HEK293 (cell line): ENCODE measurements around the gene ABHD17C.

Experiments used
- EGR2 ChIP-seq: fragments of 450-650 bp; formaldehyde crosslinking; IDR thresholded peaks from 2 replicates; pipeline ENCODE4 v1.5.1; 2016; ENCODE audit warnings: low read depth, missing biosample characterization, missing genetic modification characterization
- FEZF1 ChIP-seq: fragments of 450-650 bp; formaldehyde crosslinking; IDR thresholded peaks from 2 replicates; pipeline ENCODE4 v1.5.1; 2016; ENCODE audit warnings: missing biosample characterization, missing genetic modification characterization
- GFI1B ChIP-seq: fragments of 450-650 bp; formaldehyde crosslinking; IDR thresholded peaks from 2 replicates; pipeline ENCODE4 v1.5.1; 2016; ENCODE audit warnings: missing biosample characterization, missing genetic modification characterization
- GLI4 ChIP-seq: fragments of 450-650 bp; formaldehyde crosslinking; IDR thresholded peaks from 2 replicates; pipeline ENCODE4 v1.5.1; 2016; ENCODE audit warnings: missing biosample characterization, missing genetic modification characterization
- HOXA7 ChIP-seq: sonication (generic); formaldehyde crosslinking; IDR thresholded peaks from 2 replicates; pipeline ENCODE4 v1.8.1; 2022; ENCODE audit warnings: missing genetic modification reagents, borderline replicate concordance
- KLF8 ChIP-seq: fragments of 450-650 bp; formaldehyde crosslinking; IDR thresholded peaks from 2 replicates; pipeline ENCODE4 v1.5.1; 2016; ENCODE audit warnings: missing biosample characterization, missing genetic modification characterization
- KLF9 ChIP-seq: fragments of 450-650 bp; formaldehyde crosslinking; IDR thresholded peaks from 2 replicates; pipeline ENCODE4 v1.5.1; 2016; ENCODE audit warnings: missing biosample characterization, missing genetic modification characterization, low read depth
- PRDM6 ChIP-seq: fragments of 450-650 bp; formaldehyde crosslinking; IDR thresholded peaks from 2 replicates; pipeline ENCODE4 v1.5.1; 2017; ENCODE audit warnings: missing biosample characterization, missing genetic modification characterization
- SCRT1 ChIP-seq: fragments of 450-650 bp; formaldehyde crosslinking; IDR thresholded peaks from 2 replicates; pipeline ENCODE4 v1.5.1; 2016; ENCODE audit warnings: missing biosample characterization, missing genetic modification characterization, borderline replicate concordance
- TRIM28 ChIP-seq: IDR thresholded peaks from 2 replicates; pipeline ENCODE4 v1.6.1; 2011; ENCODE audit warnings: low read length, control low read depth, borderline replicate concordance
- YY1 ChIP-seq: fragments of 450-650 bp; formaldehyde crosslinking; IDR thresholded peaks from 2 replicates; pipeline ENCODE4 v1.5.1; 2018; ENCODE audit warnings: missing biosample characterization, missing genetic modification characterization
- ZBTB1 ChIP-seq: fragments of 450-650 bp; formaldehyde crosslinking; IDR thresholded peaks from 2 replicates; pipeline ENCODE4 v1.5.1; 2016; ENCODE audit warnings: missing biosample characterization, missing genetic modification characterization
- ZBTB17 ChIP-seq: fragments of 450-650 bp; formaldehyde crosslinking; IDR thresholded peaks from 2 replicates; pipeline ENCODE4 v1.5.1; 2016; ENCODE audit warnings: missing biosample characterization, missing genetic modification characterization
- ZFP41 ChIP-seq: fragments of 450-650 bp; formaldehyde crosslinking; IDR thresholded peaks from 2 replicates; pipeline ENCODE4 v1.5.1; 2016; ENCODE audit warnings: missing biosample characterization, missing genetic modification characterization, borderline replicate concordance
- ZIC2 ChIP-seq: fragments of 450-650 bp; formaldehyde crosslinking; IDR thresholded peaks from 2 replicates; pipeline ENCODE4 v1.5.1; 2016; ENCODE audit warnings: missing biosample characterization, missing genetic modification characterization
- ZNF112 ChIP-seq: fragments of 450-650 bp; formaldehyde crosslinking; IDR thresholded peaks from 2 replicates; pipeline ENCODE4 v1.5.0; 2017; ENCODE audit warnings: missing biosample characterization, missing genetic modification characterization
- ZNF114 ChIP-seq: fragments of 450-650 bp; formaldehyde crosslinking; IDR thresholded peaks from 2 replicates; pipeline ENCODE4 v1.5.0; 2017; ENCODE audit warnings: missing biosample characterization, missing genetic modification characterization
- ZNF175 ChIP-seq: fragments of 450-650 bp; formaldehyde crosslinking; IDR thresholded peaks from 2 replicates; pipeline ENCODE4 v1.5.1; 2016; ENCODE audit warnings: missing biosample characterization, missing genetic modification characterization
- ZNF211 ChIP-seq: fragments of 450-650 bp; formaldehyde crosslinking; IDR thresholded peaks from 2 replicates; pipeline ENCODE4 v1.5.1; 2016; ENCODE audit warnings: low read depth, missing biosample characterization, missing genetic modification characterization
- ZNF214 ChIP-seq: fragments of 450-650 bp; formaldehyde crosslinking; IDR thresholded peaks from 2 replicates; pipeline ENCODE4 v1.5.1; 2017; ENCODE audit warnings: missing biosample characterization, mild to moderate bottlenecking, missing genetic modification characterization, borderline replicate concordance
- ZNF324 ChIP-seq: fragments of 450-650 bp; formaldehyde crosslinking; IDR thresholded peaks from 2 replicates; pipeline ENCODE4 v1.5.1; 2016; ENCODE audit warnings: missing biosample characterization, missing genetic modification characterization
- ZNF341 ChIP-seq: fragments of 450-650 bp; formaldehyde crosslinking; IDR thresholded peaks from 2 replicates; pipeline ENCODE4; 2016; ENCODE audit warnings: low read depth, missing biosample characterization, missing genetic modification characterization
- ZNF350 ChIP-seq: fragments of 450-650 bp; formaldehyde crosslinking; IDR thresholded peaks from 2 replicates; pipeline ENCODE4 v1.5.0; 2017; ENCODE audit warnings: missing biosample characterization, mild to moderate bottlenecking, missing genetic modification characterization
- ZNF426 ChIP-seq: fragments of 450-650 bp; formaldehyde crosslinking; IDR thresholded peaks from 2 replicates; pipeline ENCODE4 v1.5.1; 2017; ENCODE audit warnings: missing biosample characterization, missing genetic modification characterization, mild to moderate bottlenecking, inconsistent platforms, moderate library complexity
- ZNF600 ChIP-seq: fragments of 450-650 bp; formaldehyde crosslinking; IDR thresholded peaks from 2 replicates; pipeline ENCODE4 v1.5.1; 2016; ENCODE audit warnings: missing biosample characterization, missing genetic modification characterization
- ZNF610 ChIP-seq: fragments of 450-650 bp; formaldehyde crosslinking; IDR thresholded peaks from 2 replicates; pipeline ENCODE4 v1.5.1; 2016; ENCODE audit warnings: missing biosample characterization, missing genetic modification characterization, borderline replicate concordance
- ZNF654 ChIP-seq: fragments of 450-650 bp; formaldehyde crosslinking; IDR thresholded peaks from 2 replicates; pipeline ENCODE4 v1.5.1; 2016; ENCODE audit warnings: low read depth, missing biosample characterization, missing genetic modification characterization
- ZNF701 ChIP-seq: fragments of 450-650 bp; formaldehyde crosslinking; IDR thresholded peaks from 2 replicates; pipeline ENCODE4 v1.5.1; 2016; ENCODE audit warnings: missing biosample characterization, missing genetic modification characterization
- ZNF747 ChIP-seq: fragments of 450-650 bp; formaldehyde crosslinking; IDR thresholded peaks from 2 replicates; pipeline ENCODE4 v1.5.1; 2016; ENCODE audit warnings: missing biosample characterization, missing genetic modification characterization
- ZNF837 ChIP-seq: fragments of 450-650 bp; formaldehyde crosslinking; IDR thresholded peaks from 2 replicates; pipeline ENCODE4 v1.5.1; 2016; ENCODE audit warnings: missing biosample characterization, missing genetic modification characterization
- ZSCAN30 ChIP-seq: fragments of 450-650 bp; IDR thresholded peaks from 2 replicates; pipeline ENCODE4 v1.5.1; 2018; ENCODE audit warnings: missing biosample characterization, mild to moderate bottlenecking, missing genetic modification characterization, moderate library complexity
- ZXDB ChIP-seq: fragments of 450-650 bp; formaldehyde crosslinking; IDR thresholded peaks from 2 replicates; pipeline ENCODE4 v1.5.1; 2016; ENCODE audit warnings: missing biosample characterization, missing genetic modification characterization
- TF ChIP-seq, protein P1 (sequence below): fragments of 450-650 bp; formaldehyde crosslinking; IDR thresholded peaks from 2 replicates; pipeline ENCODE4 v1.5.1; 2016; ENCODE audit warnings: missing biosample characterization, missing genetic modification characterization, low read depth
- TF ChIP-seq, protein P2 (sequence below): fragments of 450-650 bp; formaldehyde crosslinking; IDR thresholded peaks from 2 replicates; pipeline ENCODE4; 2016; ENCODE audit warnings: missing biosample characterization, missing genetic modification characterization
- TF ChIP-seq, protein P3 (sequence below): fragments of 450-650 bp; formaldehyde crosslinking; IDR thresholded peaks from 2 replicates; pipeline ENCODE4 v1.5.0; 2017; ENCODE audit warnings: missing biosample characterization, missing genetic modification characterization, borderline replicate concordance

Gene ABHD17C

DNA sequence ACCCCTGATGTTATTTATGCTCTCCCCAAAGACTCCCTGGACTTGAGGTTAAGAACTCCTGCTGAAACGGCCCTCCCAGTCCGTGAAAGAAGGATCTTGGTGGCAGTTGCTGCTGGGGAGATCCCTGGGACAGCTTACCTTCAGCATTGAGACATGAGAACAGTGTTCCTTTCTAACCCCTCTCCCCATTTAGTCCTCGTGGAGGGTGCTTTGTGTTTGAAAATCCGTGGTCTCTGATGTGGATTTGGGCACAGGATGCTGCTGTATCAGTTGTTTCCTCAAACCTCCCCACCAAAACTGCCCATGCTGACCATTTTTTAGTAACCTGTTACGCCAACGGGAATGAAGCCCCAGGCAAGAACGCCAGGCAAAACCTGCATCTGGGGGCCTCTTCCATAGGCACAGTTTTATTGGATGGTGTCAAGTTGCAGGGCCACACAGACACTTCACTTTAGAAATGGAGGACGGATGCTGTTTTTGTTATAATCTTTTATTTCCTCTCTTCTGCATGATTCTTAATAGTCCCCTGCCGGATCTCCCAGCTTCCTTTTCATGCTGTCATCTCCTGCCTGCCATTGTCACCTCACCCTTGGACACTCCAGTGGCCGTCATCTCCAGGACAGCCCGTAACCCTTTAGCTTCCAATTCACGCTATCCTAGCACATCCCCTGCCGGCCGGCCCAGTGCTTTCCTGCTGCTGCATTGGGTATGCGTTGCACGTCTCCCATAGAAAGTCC is 52.4 kb downstream of the ABHD17C start (continued):
- TF ChIP-seq, protein P1, sequence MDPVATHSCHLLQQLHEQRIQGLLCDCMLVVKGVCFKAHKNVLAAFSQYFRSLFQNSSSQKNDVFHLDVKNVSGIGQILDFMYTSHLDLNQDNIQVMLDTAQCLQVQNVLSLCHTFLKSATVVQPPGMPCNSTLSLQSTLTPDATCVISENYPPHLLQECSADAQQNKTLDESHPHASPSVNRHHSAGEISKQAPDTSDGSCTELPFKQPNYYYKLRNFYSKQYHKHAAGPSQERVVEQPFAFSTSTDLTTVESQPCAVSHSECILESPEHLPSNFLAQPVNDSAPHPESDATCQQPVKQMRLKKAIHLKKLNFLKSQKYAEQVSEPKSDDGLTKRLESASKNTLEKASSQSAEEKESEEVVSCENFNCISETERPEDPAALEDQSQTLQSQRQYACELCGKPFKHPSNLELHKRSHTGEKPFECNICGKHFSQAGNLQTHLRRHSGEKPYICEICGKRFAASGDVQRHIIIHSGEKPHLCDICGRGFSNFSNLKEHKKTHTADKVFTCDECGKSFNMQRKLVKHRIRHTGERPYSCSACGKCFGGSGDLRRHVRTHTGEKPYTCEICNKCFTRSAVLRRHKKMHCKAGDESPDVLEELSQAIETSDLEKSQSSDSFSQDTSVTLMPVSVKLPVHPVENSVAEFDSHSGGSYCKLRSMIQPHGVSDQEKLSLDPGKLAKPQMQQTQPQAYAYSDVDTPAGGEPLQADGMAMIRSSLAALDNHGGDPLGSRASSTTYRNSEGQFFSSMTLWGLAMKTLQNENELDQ (tag by site-specific recombination) = no peak
- TF ChIP-seq ZNF350 (tag by site-specific recombination) = no peak
- TF ChIP-seq EGR2 (tag by site-specific recombination) = no peak
- 0 out of 2 replicates have a peak, but pooled peaks have one; percentile 48 for TF ChIP-seq ZBTB17
- peak; percentile 37; the same call in 1 of the 2 replicates for TF ChIP-seq ZXDB
- no peak for TF ChIP-seq ZNF654 (tag by site-specific recombination)
- TF ChIP-seq ZNF211 (tag by site-specific recombination) = no peak
- TF ChIP-seq, protein P2, sequence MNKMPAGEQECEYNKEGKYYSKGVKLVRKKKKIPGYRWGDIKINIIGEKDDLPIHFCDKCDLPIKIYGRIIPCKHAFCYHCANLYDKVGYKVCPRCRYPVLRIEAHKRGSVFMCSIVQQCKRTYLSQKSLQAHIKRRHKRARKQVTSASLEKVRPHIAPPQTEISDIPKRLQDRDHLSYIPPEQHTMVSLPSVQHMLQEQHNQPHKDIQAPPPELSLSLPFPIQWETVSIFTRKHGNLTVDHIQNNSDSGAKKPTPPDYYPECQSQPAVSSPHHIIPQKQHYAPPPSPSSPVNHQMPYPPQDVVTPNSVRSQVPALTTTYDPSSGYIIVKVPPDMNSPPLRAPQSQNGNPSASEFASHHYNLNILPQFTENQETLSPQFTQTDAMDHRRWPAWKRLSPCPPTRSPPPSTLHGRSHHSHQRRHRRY = no peak
- TF ChIP-seq ZNF324 (tag by site-specific recombination) = no peak
- peak; percentile 93 for TF ChIP-seq ZNF341 (tag by site-specific recombination)
- no peak for TF ChIP-seq ZNF114 (tag by site-specific recombination)
- TF ChIP-seq, protein P3, sequence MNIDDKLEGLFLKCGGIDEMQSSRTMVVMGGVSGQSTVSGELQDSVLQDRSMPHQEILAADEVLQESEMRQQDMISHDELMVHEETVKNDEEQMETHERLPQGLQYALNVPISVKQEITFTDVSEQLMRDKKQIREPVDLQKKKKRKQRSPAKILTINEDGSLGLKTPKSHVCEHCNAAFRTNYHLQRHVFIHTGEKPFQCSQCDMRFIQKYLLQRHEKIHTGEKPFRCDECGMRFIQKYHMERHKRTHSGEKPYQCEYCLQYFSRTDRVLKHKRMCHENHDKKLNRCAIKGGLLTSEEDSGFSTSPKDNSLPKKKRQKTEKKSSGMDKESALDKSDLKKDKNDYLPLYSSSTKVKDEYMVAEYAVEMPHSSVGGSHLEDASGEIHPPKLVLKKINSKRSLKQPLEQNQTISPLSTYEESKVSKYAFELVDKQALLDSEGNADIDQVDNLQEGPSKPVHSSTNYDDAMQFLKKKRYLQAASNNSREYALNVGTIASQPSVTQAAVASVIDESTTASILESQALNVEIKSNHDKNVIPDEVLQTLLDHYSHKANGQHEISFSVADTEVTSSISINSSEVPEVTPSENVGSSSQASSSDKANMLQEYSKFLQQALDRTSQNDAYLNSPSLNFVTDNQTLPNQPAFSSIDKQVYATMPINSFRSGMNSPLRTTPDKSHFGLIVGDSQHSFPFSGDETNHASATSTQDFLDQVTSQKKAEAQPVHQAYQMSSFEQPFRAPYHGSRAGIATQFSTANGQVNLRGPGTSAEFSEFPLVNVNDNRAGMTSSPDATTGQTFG = no peak
- TF ChIP-seq FEZF1 (tag by site-specific recombination) = peak; percentile 75
- TF ChIP-seq ZNF112 = no peak
- TF ChIP-seq ZNF175 = no peak
- no peak for TF ChIP-seq ZNF214 (tag by site-specific recombination)
- TF ChIP-seq ZFP41 = no peak
- peak; percentile 77 for TF ChIP-seq TRIM28
- TF ChIP-seq ZNF600 = peak; percentile 75
- no peak for TF ChIP-seq KLF8 (tag by site-specific recombination)
- TF ChIP-seq HOXA7 = no peak
- no peak for TF ChIP-seq ZNF701
- TF ChIP-seq YY1 (tag by site-specific recombination) = peak; percentile 40; the same call in 1 of the 2 replicates
- TF ChIP-seq ZIC2 = peak; percentile 64
- TF ChIP-seq PRDM6 (tag by site-specific recombination) = no peak
- TF ChIP-seq GFI1B (tag by site-specific recombination) = no peak
- TF ChIP-seq ZSCAN30 (tag by site-specific recombination) = no peak
- TF ChIP-seq GLI4 (tag by site-specific recombination) = no peak
- TF ChIP-seq ZNF426 (tag by site-specific recombination) = no peak
- no peak for TF ChIP-seq KLF9
- no peak for TF ChIP-seq ZNF610 (tag by site-specific recombination)
- no peak for TF ChIP-seq ZNF837 (tag by site-specific recombination)
- no peak for TF ChIP-seq ZNF747 (tag by site-specific recombination)
- no peak for TF ChIP-seq ZBTB1 (tag by site-specific recombination)
- peak; percentile 80 for TF ChIP-seq SCRT1
